HG03432 (cell line): ENCODE results near the gene CAPN7.
A peak's percentile ranks its signal among the peaks of the same experiment; 100 is the strongest.
"Not testable (repeated sequence)": the region's sequence is repeated elsewhere in the genome, so short reads cannot be mapped to it uniquely, and the experiment has no call there.

ENCODE experiments used
- ATAC-seq: cut with Tn5 transposase; IDR thresholded peaks from one replicate; pipeline ENCODE4 v1.9.1; 2021; ENCODE audit warnings: mild to moderate bottlenecking, moderate library complexity; ENCODE audit not compliant: unreplicated experiment

The CAPN7 gene

GRCh38 chr3:15205934-15206661 lies at the start of gene CAPN7:
Gene CAPN7 (plus strand): TSS chr3:15206246. CDS start chr3:15206496, 250 bp downstream.
- peak; percentile 92 for ATAC-seq

- ATAC-seq, result no peak
These were observed 48.6 kb upstream of the CAPN7 start for GRCh38 chr3:15157441-15157840.

- no peak for ATAC-seq
These were observed 46.4 kb upstream of the CAPN7 start for GRCh38 chr3:15159501-15160136.

- no peak for ATAC-seq
These were observed 45.4 kb upstream of the CAPN7 start for GRCh38 chr3:15160662-15161061.

- ATAC-seq, result no peak
These were observed 44.9 kb upstream of the CAPN7 start for GRCh38 chr3:15161133-15161532.

- not testable (repeated sequence) for ATAC-seq
These were observed 42.4 kb upstream of the CAPN7 start for GRCh38 chr3:15163656-15164055.

- no peak for ATAC-seq
These were observed 41.7 kb upstream of the CAPN7 start for GRCh38 chr3:15164340-15164739.

GRCh38 chr3:15165061-15165460 lies 41.0 kb upstream of the CAPN7 start:
- no peak for ATAC-seq

GRCh38 chr3:15166391-15166790 lies 39.7 kb upstream of the CAPN7 start:
- not testable (repeated sequence) for ATAC-seq

- ATAC-seq, result peak; percentile 71
These were observed 35.0 kb upstream of the CAPN7 start for GRCh38 chr3:15171096-15171495.

GRCh38 chr3:15172806-15173205 lies 33.2 kb upstream of the CAPN7 start:
- no peak for ATAC-seq

GRCh38 chr3:15174953-15175352 lies 31.1 kb upstream of the CAPN7 start:
- ATAC-seq, result no peak

- ATAC-seq, result no peak
These were observed 30.4 kb upstream of the CAPN7 start for GRCh38 chr3:15175605-15176004.

GRCh38 chr3:15180042-15180611 lies 25.9 kb upstream of the CAPN7 start:
- peak; percentile 82 for ATAC-seq

GRCh38 chr3:15181511-15181910 lies 24.5 kb upstream of the CAPN7 start:
- no peak for ATAC-seq

- ATAC-seq, result no peak
These were observed 24.1 kb upstream of the CAPN7 start for GRCh38 chr3:15181963-15182362.

GRCh38 chr3:15183011-15183410 lies 23.0 kb upstream of the CAPN7 start:
- no peak for ATAC-seq

GRCh38 chr3:15185404-15185803 lies 20.6 kb upstream of the CAPN7 start:
- ATAC-seq, result no peak

- no peak for ATAC-seq
These were observed 20.0 kb upstream of the CAPN7 start for GRCh38 chr3:15186101-15186476.

GRCh38 chr3:15186477-15187164 lies 19.4 kb upstream of the CAPN7 start:
- not testable (repeated sequence) for ATAC-seq

- no peak for ATAC-seq
These were observed 8.6 kb upstream of the CAPN7 start for GRCh38 chr3:15197340-15198029.
